NAMALWA (cell line): ENCODE data around the gene FIBP.

ENCODE experiments used
- DNase-seq: peaks from one replicate; pipeline ENCODE4 v3.0.0-alpha.2; 2015; ENCODE audit warnings: low spot score

The FIBP gene

DNA sequence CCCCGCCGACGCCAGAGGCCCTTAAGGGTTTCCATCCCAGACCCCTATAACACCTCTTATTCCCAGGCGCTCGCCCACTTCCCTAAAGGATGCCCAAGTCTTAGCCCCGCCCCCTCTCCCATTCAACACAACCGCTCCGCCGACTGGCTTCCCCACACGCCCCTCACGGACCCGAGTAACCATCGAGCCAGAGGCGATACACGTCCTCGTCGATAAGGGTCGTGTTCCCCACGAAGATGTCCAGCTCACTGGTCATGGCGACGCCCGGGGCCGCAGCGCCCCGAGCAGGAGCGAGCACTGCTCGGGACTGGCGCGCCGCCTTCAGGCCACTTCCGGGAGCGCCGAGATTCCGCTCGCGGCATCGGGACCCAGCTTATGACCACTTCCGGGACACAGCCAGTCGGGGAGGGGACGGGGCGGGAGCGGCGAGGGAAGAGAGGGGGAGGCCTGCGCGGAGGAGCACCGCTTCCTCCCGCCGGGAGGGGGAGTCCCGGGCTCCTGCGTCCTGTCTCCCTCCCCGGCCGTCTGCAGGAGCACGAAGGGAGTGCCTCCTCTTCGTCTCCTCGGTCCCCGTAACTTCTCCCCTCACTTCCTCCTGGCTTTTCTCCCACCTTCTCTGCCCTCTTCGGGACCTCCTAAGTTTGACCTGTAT, at the start of gene FIBP:
Gene FIBP (minus strand): TSS at position 309 of the 652 bp plus-strand sequence. CDS start 53 bp downstream, at position 256.
- DNase-seq = peak; percentile 96

DNA sequence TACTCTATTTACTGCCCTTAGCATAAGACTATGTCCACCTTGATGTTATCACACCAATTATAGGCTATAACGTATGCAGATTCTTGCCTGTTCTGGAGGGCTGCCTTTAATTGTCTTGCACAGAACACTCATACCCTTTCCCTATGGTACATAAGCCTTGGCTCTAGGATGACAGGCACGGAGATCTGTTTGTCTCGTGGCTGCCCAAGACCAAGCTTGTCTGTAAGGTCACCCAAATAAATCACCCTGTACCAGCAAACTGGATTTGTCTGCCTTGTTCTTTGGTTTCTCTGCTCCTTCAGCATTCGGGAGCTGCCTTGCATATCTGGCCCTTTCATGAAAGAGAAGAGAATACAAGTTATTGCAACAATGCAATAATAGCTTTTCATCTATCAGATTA, 49.5 kb upstream of the FIBP start:
- no peak for DNase-seq

DNA sequence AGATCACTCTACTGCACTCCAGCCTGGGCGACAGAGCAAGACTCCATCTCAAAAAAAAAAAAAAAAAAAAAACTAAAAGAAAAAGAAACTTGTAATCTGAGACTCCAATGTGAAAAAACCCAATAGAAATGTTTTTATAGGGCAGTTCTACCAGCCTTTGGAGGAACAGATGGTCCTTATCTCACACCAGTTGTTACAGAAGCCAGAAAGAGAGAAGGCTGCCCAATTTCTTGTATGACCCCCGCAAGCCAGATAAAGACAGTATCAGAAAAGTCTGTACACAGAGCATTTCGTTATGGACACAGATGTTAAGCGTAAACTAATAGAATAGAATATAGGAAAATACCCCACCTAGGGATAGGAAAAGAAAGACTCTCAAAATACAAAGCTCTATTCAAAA, 45.7 kb upstream of the FIBP start:
- no peak for DNase-seq

DNA sequence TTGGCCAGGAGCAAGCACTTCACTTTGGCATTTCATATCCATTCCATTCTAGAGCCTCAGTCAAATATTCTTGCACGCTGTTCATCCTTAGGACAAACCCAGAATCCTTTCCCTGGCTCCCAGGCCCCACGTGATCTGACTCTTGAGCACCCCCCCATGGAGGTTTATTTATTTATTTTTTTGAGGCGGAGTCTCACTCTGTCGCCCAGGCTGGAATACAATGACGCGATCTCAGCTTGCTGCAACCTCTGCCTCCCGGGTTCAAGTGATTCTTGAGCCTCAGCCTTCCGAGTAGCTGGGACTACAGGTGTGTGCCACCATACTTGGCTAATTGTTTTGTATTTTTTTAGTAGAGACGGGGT, 44.3 kb upstream of the FIBP start:
- DNase-seq = no peak

DNA sequence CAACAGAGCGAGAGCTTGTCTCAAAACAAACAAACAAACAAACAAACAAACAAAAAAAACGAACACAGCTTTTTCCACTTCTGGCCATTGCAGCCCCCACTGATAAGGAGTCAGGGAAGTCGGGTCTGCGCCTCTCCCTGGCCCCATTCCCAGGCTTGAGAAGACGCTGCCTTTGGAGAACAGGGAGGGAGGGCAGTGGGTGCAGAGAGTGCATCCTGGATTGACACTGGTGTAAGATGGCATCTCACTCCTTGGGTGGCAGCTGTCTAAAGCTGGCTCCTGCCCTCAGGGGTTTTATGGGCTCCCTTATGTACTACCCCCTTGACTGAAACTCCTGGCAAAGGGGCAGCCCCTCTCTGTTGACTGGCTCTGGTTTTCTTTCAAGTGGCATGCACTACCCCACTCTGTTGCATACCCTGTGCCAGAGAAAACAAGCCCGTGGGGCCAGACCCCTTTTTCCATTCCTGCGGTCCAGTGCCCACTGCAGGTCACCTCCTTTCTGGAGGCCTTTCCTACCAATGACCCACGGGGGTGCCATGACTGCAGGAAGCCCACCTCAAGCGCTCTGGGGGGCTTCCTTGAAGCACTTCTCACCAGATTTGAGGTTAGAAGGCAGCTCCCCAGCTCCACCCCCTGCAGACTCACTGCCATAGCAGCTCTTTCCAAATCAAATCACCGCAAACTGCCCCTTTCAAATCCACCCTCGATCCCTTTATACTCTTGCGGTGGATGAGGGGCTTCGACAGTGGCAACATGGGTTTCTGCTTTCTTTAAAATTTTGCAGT, 43.7 kb upstream of the FIBP start:
- no peak for DNase-seq

DNA sequence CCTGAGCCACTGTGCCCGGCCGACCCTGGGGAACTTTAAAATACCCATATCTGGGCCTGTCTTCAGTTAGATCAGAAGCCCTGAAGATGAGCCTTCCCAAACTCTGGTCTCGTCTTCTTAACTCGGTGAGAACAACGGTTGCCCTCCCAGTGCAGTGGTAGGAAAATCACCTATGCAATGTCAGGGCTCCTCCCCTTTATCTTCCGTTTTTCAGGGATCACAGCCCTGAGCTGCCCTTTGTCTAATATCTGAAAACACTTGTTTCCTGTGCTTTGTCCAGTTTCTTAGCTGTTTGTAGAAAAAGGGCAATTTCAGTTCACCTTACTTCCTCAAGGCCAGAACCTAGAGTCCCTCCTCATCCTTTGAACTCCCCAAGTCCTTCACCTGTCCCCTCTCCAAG, 40.4 kb upstream of the FIBP start:
- no peak for DNase-seq

DNA sequence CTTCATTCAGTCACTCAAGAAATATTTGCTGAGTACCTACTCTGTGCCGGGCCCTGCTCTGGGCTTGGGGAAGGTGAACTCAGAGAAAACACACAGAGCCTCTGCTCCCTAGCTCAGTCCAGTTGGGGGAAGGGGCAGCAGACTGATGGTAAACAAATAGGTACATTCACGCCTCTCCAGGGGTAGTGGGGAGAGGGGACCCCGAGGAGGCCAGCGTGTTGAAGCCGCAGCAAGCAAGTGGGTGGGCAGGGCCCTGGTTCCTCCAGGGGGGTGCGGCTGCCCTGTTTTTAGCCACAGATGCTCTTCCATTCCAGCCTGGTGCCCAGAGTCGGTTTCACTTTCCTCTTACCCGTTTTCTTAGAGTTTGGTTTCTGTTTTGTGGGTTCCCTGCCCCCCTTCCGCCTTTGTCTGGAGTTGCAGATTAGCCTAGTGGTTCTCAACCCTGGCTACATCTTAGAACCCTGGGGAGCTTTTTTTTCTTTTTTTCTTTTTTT, 39.7 kb upstream of the FIBP start:
- peak; percentile 85 for DNase-seq

DNA sequence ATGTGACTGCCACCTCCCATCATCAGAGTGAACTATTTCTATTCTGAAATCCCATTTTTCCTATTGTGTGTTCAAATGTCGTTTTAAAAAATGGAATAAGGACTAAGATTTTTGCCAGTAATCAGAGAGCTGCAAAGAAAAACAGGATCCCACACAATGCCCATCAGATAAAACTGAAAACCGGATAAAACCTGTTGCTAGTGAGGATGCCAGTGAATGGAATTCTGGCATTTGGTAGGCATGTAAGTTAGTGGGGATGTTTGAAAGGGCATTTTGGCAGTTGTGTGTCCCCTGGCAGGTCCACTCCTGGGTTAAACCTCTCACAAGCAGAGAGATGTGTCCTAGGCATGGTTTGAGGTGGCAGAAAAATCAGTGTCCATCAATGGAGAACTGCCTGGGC, 37.1 kb upstream of the FIBP start:
- DNase-seq = no peak

DNA sequence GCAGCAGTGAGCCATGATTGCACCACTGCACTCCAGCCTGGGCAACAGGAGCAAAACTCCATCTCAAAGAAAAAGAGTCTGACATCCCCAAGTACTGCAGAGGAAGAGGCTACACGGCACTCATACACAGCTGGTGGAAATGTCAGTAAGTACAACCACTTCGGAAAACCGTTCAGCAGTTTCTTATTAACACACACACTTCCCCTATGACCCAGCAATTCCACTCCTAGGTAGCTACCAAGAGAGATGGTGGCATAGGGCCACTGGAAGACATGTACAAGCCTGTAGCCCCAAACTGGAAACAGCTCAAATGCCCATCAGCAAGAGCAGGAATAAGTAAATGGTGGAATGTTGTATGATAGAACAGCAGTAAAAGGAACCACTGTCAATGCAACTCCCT, 34.3 kb upstream of the FIBP start:
- no peak for DNase-seq

DNA sequence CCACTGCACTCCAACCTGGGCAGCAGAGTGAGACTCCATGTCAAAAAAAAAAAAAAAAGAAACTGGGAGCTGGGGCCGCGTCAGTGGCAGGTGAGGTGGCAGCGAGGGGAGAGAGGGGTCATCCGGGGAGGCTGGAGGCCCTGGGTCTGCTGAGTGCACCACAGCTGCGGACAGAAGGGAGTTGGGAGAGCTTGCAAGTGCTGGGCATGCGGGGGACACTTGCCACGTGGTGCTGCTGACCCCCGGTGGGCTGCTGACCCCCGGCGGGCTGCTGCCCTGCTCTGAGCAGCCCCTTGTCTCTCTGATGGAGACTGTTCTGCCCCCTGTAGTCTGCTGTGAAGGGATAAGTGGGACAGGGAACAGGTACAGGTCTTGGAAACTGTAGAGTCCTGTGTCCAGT, 33.6 kb upstream of the FIBP start:
- DNase-seq = no peak

DNA sequence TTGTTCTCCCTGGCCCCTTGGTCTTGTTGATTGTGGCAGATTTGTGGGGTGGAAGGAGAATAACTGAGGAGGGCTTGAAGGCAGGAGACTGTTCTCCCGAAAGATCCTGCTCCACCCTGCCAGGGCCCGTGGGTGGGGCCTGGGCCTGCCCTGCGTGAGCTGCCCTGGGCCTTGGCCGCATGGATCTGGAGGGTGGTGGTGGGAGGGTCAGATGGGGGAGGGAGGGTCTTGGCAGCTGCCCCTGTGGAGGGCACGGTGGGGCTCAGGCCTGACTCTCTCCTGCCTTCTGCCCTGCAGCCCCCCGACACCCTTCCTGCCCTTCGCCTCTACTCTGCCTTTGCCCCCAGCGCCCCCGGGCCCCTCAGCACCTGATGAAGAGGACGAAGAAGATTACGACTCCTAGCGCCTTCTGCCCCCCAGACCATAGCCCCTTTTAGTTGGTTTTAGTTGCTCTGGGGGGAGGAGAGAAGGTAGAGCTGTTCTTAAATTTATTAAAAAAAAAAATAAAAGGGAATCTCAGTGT, 32.8 kb upstream of the FIBP start:
- DNase-seq = no peak

DNA sequence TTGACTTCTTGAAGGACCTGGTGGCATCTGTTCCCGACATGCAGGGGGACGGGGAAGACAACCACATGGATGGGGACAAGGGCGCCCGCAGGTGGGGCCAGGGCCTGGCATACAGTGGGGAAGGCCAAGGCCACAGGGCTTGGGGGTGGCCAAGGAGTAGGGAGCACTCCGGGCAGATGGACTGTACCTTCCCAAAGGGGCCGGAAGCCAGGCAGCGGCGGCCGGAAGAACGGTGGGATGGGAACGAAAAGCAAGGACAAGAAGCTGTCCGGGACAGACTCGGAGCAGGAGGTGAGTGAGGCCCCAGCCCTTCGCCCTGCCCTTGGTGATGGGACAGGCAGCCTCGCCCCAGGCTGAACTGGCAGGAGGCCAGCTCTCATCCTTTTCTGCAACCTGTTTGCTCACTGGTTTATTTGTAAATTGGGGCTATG, 32.1 kb upstream of the FIBP start:
- no peak for DNase-seq

DNA sequence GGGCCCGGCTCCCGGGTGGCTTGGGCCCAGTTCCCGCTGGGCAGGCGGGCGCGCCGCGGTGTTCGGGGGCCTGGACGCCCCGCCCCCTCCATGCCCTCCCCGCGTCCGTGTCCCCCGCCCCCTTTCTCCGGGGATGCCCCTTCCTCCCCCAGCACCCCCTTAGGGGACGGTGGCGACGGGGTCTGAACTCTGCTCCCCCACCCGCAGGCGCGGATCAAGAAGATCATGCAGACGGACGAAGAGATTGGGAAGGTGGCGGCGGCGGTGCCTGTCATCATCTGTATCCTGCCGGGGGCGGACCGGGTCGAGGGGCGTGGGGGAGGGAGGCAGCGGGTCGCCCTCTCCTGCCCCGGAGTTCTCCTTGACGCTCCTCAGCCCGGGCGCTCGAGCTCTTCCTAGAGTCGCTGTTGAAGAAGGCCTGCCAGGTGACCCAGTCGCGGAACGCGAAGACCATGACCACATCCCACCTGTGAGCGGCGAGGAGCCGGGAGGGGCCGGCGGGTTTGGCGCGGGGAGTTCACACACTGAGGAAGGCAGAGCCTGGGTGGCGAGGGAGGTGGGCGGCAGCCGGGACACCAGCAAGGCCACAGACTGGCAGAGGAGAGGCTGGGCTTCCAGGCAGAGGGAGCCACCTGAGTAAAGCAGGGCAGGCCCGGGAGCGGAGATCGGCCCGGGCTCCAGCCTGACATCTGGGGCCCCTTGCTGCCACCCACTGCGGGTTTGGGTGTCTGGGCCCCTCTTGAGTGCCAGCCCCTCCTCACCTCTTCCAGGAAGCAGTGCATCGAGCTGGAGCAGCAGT, 31.5 kb upstream of the FIBP start:
- no peak for DNase-seq

DNA sequence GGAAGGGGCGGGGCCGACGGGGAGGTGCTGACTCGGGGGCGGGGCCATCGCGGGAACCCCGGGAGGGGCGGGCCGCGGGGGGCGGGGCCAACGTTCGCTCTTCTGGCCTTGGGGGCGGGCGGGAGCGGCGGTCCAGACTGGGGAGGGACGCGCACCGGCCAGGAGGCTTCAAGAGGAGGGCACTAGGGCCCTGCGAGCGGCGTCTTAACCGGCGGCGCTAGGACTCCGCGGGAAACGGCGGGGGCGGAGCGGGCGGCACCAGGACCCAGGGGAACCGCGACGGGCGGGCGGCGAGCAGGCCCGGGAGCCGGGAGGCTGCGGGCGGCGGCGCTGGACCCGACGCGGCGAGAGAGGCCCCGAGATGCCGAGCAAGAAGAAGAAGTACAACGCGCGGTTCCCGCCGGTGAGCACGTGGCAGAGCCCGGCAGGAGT, 30.9 kb upstream of the FIBP start, which contains the start of gene DRAP1:
Gene DRAP1 (plus strand): TSS at position 286 of the 432 bp plus-strand sequence. CDS start 76 bp downstream, at position 362.
- DNase-seq = peak; percentile 96

DNA sequence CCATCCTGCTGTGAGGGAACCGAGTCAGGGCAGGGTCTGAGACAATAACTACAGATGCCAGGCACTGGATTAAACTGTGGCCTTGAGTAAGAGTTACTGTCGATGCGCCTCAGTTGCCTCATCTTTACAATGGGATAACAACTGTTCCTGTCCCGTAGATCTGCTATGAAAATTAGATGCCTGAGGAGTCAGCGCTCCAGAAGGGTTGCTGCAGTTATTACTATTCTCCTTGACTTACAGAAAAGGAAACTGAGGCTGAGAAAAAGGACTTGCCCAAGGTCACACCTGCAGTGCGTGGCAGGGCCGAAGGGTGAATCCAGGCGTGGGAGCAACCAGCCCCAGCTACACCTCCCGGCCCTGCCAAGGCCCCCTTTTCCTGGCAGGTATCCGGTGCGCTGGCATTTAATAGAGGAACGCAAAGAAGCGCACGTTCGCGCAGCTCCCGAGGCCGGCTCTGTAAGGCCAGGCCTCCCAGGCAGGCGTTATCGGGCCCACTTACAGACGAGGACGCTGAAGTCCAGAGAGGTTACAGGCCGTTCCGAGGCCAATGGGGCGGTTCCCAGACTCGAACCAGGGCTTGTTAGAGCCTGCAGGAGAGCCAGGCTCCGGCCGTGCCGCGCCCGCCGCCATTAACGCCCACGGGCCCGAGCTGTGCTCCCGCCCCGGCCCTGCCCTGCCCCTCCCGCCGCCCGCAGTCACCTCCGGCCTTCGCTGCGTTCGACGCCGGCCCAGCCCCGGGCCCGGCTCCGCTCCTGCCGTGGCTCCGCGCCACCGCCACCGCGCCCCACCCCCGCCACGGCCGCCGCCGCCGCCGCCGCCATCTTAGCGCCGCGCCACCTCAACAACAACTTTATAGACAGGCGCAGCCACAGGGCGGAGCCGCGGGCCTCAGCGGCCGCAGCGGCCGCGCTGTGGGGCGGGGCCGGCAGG, 30.2 kb upstream of the FIBP start, which contains the start of gene C11orf68:
Gene C11orf68 (minus strand): TSS at position 852 of the 930 bp plus-strand sequence. CDS start 31 bp downstream, at position 821.
- peak; percentile 45 for DNase-seq

DNA sequence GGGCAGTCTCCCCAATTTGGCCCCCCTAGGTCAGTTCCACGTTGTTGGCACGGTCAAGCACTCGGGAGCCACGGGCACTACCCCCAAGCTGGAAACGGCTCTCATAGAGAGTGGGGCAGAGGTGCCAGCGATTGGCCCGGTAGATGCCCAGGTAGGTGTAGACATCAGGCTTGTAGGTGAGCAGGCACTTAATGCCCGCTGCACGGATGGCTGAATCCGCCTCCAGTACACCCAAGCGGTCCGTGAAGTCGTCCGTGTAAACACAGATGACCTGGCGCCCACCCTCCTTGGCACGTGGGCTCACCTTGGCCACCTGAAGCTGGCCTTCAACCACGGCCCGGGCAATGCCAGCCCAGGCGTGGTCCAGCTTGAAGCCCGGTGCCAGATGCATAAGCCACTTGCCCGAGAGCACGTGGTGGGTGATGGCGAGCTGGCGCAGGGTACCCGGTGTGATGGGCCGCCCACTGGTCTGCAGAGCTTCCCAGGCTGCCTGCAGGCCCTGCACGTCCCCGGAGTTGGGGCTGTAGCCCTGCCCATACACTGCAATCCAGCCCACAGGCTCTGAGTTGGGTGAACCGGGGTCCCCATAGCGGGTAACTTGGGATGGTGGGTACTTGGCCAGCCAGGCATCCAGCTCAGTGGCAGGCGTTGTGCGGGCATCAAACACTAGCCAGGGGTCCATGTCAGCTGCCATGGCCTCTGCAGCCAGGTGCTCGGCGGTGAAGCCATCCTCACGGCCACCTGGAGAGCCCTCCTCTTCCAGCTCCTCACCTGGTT, 29.4 kb upstream of the FIBP start:
- DNase-seq = no peak

DNA sequence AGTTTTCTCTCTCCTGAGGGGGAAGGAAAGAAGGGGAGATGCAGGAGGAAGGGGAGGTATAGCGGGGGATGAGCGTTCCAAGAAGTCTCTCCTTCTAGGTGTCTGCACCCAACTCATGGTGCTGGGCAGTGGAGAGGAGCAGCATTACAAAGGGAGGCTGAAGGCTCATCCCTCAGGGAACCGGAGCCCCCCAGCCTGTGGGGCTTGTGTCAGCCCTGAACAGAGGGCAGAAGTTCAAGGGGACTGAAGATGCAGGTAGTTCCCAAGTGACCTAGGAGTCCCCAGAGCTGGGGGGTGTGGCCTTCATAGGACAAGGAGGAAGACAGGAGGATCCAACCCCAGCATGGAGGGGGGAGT, 28.8 kb upstream of the FIBP start:
- DNase-seq = no peak

DNA sequence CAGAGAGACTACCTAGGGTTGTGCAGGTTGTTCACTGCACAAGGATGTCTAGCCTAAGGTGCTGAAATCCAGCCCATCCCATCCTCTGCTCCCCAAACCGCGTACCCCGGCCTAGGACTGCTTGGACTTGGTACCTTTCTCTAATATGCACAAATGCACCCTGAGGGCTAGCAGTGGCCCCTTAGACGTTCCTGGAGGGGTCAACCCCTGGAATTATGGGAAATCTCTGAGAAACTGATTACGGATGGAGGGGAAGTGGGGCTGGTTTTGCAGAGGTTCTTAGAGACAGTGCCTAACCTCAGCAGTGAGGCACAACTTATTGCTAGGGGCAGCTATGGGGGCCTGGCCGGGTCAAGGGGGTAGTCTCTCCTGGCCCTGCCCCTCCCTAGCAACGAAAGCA, 28.1 kb upstream of the FIBP start:
- no peak for DNase-seq

DNA sequence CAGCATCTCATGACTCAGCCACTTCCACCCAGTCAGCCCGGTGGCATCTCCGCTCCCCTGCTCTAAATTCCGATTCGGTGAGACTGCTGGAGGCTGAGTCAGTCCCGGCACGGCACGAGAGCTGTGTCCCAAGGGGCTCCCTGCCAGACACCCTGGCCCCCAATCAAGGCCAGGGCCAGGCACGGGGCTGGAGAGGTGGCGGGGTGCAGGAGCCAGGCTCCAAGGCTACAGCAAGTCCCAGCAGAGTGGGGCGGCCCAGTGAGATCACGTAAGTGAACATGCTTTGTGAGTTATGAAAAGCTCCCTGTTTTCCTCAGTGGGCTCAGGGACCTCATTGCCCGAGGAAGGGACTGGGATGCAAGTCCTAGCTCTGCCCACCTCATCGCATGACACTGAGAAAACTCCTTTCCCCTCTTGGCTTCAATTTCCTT, 27.6 kb upstream of the FIBP start:
- DNase-seq = no peak

DNA sequence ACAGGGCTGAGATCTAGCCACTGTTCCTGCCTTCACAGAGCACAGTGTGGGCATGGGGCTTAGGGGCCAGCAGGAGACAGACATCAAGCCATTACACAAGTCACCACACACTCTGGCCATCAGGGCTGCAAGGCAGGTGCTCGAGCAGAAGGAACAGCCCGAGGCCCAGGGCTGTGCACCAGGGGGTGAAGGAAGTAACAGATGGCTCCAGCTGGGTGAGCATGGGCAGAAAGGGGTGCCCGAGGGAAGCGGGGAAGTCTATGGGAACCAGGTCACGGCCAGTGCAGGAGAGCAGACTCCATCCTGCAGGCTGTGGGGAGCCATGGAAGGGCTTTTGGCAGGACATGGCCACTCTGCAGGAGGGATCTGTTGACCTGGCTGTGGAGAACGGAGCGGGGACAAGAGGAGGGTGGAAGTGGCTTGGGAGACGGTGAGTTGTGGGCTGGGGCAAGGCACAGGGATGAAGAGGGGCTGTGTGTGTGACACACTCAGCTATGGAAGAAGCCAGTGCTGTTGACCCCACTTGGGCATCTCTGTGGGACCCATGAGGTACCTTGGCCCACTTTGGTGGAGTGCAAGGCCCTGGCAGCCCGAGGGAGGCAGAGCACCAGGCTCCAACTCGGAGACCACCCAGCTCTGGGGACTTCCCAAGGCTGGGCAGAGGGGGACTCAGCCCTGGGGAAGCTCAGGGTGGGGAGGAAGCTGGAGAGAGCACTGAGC, 27.0 kb upstream of the FIBP start:
- DNase-seq = no peak
